Measurements from ENCODE around the gene CAP1.

CAP1 gene

GRCh38 chr1:40076895-40077312 lies 36.4 kb downstream of the CAP1 start:
- TF ChIP-seq ZBTB7A (IDR thresholded peaks at IDR 0.05; ENCODE audit: low read depth) = no peak
- no peak for TF ChIP-seq YY1 (IDR thresholded peaks at IDR 0.05; ENCODE audit: low read depth)
- TF ChIP-seq TEAD4 (IDR thresholded peaks at IDR 0.05) = no peak
- TF ChIP-seq EGR1 (IDR thresholded peaks at IDR 0.05) = no peak
- no peak for TF ChIP-seq CREB1 (IDR thresholded peaks at IDR 0.05; ENCODE audit: low read depth)
- TF ChIP-seq EP300 (IDR thresholded peaks at IDR 0.05; ENCODE audit: borderline replicate concordance) = no peak
- TF ChIP-seq TAF1 (IDR thresholded peaks at IDR 0.05; ENCODE audit: low read depth) = no peak
- TF ChIP-seq NFIC (IDR thresholded peaks at IDR 0.05) = no peak
- TF ChIP-seq MAX (IDR thresholded peaks at IDR 0.05) = no peak
- TF ChIP-seq REST (IDR thresholded peaks at IDR 0.05; ENCODE audit: low read depth) = no peak
- no peak for TF ChIP-seq USF1 (IDR thresholded peaks at IDR 0.05)
- no peak for TF ChIP-seq FOXM1 (IDR thresholded peaks at IDR 0.05; ENCODE audit: borderline replicate concordance, low read depth)
- TF ChIP-seq CEBPB (IDR thresholded peaks at IDR 0.05) = no peak
- no peak for TF ChIP-seq RAD21 (IDR thresholded peaks at IDR 0.05; ENCODE audit: low read depth)
- no peak for TF ChIP-seq TCF12 (IDR thresholded peaks at IDR 0.05; ENCODE audit: low read depth)

GRCh38 chr1:40078512-40079333 lies 38.2 kb downstream of the CAP1 start:
- TF ChIP-seq RAD21 (IDR thresholded peaks at IDR 0.05; ENCODE audit: low read depth) = peak; percentile 67
- TF ChIP-seq USF1 (IDR thresholded peaks at IDR 0.05) = no peak

GRCh38 chr1:40079774-40080400 lies 39.4 kb downstream of the CAP1 start:
- TF ChIP-seq CREB1 (IDR thresholded peaks at IDR 0.05; ENCODE audit: low read depth) (no peak), EGR1 (IDR thresholded peaks at IDR 0.05) (no peak), TCF12 (IDR thresholded peaks at IDR 0.05; ENCODE audit: low read depth) (no peak), REST (IDR thresholded peaks at IDR 0.05; ENCODE audit: low read depth) (no peak), TEAD4 (IDR thresholded peaks at IDR 0.05) (no peak), YY1 (IDR thresholded peaks at IDR 0.05; ENCODE audit: low read depth) (no peak), ZBTB7A (IDR thresholded peaks at IDR 0.05; ENCODE audit: low read depth) (no peak), USF1 (IDR thresholded peaks at IDR 0.05) (no peak), EP300 (IDR thresholded peaks at IDR 0.05; ENCODE audit: borderline replicate concordance) (no peak), CEBPB (IDR thresholded peaks at IDR 0.05) (no peak), FOXM1 (IDR thresholded peaks at IDR 0.05; ENCODE audit: borderline replicate concordance, low read depth) (no peak), RAD21 (IDR thresholded peaks at IDR 0.05; ENCODE audit: low read depth) (no peak), MAX (IDR thresholded peaks at IDR 0.05) (no peak), NFIC (IDR thresholded peaks at IDR 0.05) (no peak), TAF1 (IDR thresholded peaks at IDR 0.05; ENCODE audit: low read depth) (no peak)

GRCh38 chr1:40081871-40082270 lies 41.3 kb downstream of the CAP1 start:
- TF ChIP-seq EGR1 (IDR thresholded peaks at IDR 0.05) (no peak), EP300 (IDR thresholded peaks at IDR 0.05; ENCODE audit: borderline replicate concordance) (no peak), CEBPB (IDR thresholded peaks at IDR 0.05) (no peak), ZBTB7A (IDR thresholded peaks at IDR 0.05; ENCODE audit: low read depth) (no peak), CREB1 (IDR thresholded peaks at IDR 0.05; ENCODE audit: low read depth) (no peak), USF1 (IDR thresholded peaks at IDR 0.05) (no peak), RAD21 (IDR thresholded peaks at IDR 0.05; ENCODE audit: low read depth) (no peak), FOXM1 (IDR thresholded peaks at IDR 0.05; ENCODE audit: borderline replicate concordance, low read depth) (no peak), NFIC (IDR thresholded peaks at IDR 0.05) (no peak), YY1 (IDR thresholded peaks at IDR 0.05; ENCODE audit: low read depth) (no peak)

All from Ishikawa (cell line).